HG03060 (cell line): ENCODE measurements around the gene SLC39A13.

Experiments
- ATAC-seq: cut with Tn5 transposase; IDR thresholded peaks from one replicate; pipeline ENCODE4 v1.9.1; 2021; ENCODE audit warnings: low read depth, moderate number of reproducible peaks; ENCODE audit not compliant: unreplicated experiment

Gene SLC39A13

GRCh38 chr11:47399860-47400767 lies 8.3 kb upstream of the SLC39A13 start:
- ATAC-seq, result peak; percentile 19

GRCh38 chr11:47400768-47401279 lies 7.6 kb upstream of the SLC39A13 start:
- peak; percentile 43 for ATAC-seq

DNA sequence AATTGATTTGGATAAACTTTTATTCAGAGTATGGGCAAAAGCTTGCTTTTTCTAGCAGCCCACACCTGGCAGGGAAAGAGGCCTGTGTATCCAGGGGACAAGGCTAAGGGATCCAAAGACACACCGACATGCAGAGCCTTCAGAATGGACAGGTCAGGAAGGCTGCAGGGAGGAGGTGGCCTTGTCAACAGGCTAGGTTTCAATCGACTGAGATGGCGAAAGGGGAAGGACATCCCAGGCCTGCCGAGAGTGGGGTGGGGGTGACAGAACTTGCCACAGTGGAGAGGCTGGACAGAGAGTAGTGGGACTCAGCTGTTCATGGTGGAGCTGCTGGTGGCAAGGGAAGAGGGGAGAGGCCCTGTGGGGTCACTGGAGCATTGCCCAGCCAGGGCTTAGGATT lies 5.3 kb upstream of the SLC39A13 start:
- ATAC-seq, result no peak

DNA sequence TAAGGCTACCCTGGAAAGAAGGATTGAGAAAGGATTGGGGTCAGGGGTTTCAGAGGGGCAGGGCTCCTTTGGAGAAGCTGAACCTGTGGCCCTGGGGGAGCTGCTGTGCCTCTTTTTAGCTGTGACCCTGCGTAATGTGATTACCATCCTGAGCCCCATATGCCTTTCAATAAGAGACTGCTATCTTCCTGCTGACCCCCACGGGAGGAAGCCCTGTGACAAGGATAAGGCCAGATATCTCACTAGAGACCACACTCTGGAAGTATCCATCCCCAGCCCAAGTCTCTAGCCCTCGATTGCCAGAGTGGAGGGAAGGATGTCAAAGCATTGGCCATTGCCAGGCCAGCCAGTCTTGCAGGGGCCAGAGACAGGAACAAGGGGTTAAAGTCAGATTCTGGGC lies 4.8 kb upstream of the SLC39A13 start:
- no peak for ATAC-seq

DNA sequence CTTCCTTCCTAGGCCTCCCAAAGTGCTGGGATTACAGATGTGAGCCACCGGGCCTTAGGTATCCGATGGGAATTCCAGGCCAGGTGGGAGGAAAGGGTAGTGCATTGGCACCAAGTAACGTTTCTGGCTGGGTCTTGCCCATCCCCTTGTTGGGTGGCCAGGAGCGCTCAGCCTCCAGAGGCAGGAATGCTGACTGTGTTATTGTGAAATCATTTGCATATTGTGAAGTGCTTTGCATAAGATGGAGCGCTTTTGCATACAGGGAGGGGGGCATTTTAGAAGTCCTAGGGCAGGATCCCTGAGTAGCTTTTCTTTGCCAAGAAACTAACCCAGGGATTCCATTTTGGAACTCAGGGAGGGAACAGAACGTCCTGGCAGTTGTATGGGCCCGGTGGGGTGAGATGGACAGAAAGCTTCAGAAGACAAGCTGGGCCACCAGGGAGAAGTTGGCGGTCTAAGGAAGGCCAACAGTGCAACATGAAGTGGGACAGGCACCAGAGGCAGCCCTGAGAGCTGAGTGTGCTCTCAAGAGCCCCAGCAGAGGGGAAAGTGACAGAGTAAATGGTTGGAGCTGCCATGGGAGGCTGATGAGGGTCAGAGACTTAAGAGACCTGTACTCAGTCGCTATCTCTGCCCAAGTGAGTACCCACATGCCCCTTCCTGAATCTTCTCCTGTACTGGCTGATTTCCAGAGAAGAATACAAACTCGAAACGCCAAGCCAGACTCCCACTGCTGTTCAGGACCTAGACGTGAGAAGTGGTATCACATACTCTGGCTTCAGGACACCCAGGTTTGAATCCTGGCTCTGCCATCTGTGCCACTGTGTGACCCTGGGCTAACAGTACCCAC lies 1.3 kb upstream of the SLC39A13 start:
- ATAC-seq, result no peak

- ATAC-seq, result peak; percentile 2
These were observed 429 bp downstream of the SLC39A13 start for GRCh38 chr11:47408598-47409439.

- no peak for ATAC-seq
These were observed 1.3 kb downstream of the SLC39A13 start for GRCh38 chr11:47409440-47410369.

DNA sequence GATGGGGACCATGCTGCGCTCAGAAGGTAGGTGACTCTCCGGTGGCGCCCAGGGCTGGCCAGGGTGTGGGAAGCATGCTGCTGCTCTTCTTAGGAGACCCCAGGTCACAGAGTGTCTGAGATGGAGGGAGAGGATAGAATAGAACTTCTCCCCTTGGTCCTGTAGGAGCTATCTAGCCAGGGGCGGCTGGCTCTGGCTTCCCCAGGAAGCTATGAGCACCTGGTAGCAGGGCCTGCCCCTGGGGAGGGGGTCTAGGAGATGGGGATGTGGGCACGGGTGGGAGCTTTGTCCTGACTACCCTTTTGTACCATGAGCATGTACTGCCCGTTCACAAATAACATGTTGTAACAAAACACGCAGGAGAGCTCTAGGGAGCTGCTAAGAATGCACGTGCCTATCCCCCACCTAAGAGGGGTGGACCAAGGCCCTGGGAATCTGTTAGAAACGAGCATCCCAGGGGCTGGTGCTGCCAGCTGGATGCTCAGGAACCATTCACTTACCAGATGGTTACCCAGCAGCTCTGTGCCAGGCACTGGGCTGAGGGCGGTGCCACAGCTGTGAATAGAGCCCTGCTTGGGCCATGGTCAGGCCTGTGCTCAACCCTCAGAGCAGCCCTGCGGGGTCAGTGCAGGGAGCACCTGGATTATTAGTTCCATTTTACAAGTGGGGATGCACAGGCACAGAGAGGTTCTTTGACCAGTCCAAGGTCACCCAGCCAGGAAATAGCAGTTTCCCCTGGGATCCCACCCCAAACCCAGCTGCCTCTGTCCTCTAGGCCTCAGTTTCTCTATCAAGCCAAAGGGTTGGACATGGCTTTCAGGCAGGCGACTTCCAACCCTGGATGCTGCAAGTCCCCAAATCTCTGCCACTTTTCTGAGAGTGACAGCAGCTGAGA lies 2.2 kb downstream of the SLC39A13 start:
- no peak for ATAC-seq

GRCh38 chr11:47411884-47412746 lies 3.7 kb downstream of the SLC39A13 start:
- ATAC-seq, result no peak

GRCh38 chr11:47413351-47413750 lies 5.0 kb downstream of the SLC39A13 start:
- no peak for ATAC-seq

- no peak for ATAC-seq
These were observed 5.7 kb downstream of the SLC39A13 start for GRCh38 chr11:47413908-47414684.

DNA sequence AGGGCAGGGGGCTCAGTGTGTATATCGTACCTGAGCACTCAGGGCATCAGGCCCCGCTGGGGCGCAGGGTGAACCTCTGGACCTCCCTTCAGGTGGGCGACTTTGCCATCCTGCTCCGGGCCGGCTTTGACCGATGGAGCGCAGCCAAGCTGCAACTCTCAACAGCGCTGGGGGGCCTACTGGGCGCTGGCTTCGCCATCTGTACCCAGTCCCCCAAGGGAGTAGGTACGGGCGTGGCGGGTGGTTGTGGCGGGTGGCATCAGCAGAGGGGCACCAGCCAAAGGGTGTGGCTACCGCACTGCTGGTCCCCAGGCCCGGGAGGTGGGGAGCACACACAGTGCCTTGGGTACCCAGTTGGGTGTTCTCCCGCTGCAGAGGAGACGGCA lies 6.3 kb downstream of the SLC39A13 start:
- no peak for ATAC-seq

DNA sequence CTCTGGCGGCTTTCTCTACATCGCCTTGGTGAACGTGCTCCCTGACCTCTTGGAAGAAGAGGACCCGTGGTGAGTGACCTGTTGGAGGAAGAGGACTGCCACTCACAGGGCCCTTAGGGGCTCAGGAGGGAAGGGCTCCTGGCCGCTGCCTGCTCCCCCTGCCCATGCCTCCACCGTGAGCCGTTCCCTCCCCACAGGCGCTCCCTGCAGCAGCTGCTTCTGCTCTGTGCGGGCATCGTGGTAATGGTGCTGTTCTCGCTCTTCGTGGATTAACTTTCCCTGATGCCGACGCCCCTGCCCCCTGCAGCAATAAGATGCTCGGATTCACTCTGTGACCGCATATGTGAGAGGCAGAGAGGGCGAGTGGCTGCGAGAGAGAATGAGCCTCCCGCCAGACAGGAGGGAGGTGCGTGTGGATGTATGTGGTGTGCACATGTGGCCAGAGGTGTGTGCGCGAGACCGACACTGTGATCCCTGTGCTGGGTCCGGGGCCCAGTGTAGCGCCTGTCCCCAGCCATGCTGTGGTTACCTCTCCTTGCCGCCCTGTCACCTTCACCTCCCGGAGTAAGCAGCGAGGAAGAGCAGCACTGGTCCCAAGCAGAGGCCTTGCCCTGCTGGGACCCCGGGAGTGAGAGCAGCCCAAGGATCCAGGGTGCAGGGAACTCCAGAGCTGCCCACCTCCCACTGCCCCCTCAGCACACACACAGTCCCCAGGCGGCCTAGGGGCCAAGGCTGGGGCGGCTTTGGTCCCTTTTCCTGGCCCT lies 6.9 kb downstream of the SLC39A13 start:
- ATAC-seq, result no peak

GRCh38 chr11:47415949-47416472 lies 7.6 kb downstream of the SLC39A13 start:
- no peak for ATAC-seq

DNA sequence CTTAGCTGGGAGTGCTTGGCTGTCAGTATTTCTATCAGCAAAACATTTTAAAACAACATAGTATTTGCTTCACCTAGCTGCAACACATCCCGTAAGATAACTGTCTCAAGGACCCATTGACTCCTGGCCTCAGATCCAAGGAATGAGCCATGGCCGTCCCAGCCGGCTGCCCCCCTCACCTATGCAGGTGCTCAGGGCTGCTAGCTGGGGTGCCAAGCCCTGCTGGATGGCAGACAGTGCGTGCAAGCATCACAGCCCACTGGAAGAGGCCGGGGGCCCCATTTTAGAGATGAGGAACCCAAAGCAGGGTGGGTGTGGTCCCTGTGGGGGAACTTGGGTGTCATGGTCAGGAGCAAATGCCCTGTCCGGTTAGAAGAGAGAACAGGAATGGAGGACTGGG lies 9.3 kb downstream of the SLC39A13 start:
- ATAC-seq, result no peak
